GM12801 (cell line): ENCODE results near the gene SYT9.

Source experiments
- TF ChIP-seq, protein P1 (sequence below): IDR thresholded peaks from one replicate; pipeline ENCODE4 v1.5.1; 2011; ENCODE audit warnings: control low read depth; ENCODE audit not compliant: insufficient read length; ENCODE audit errors: extremely low read depth

SYT9 gene

DNA sequence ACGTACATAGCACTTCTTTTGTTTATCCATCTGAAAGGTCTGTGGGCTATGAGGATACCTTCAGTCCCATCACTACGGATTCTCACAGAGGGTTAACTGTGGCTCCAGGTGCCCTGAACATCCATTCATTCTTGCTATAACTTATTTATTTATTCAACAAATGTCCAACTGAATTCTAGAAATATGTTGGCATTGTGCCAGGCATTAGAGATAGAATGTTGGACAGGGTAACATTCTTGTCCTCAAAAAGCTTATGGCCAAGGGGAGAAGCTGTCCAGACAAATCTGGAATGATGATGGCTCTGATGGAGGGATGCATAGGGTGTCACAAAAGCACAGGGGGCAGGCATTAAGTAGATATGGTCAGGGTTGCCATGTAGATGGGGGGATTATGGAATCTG lies 242.0 kb downstream of the SYT9 start:
- TF ChIP-seq, protein P1, sequence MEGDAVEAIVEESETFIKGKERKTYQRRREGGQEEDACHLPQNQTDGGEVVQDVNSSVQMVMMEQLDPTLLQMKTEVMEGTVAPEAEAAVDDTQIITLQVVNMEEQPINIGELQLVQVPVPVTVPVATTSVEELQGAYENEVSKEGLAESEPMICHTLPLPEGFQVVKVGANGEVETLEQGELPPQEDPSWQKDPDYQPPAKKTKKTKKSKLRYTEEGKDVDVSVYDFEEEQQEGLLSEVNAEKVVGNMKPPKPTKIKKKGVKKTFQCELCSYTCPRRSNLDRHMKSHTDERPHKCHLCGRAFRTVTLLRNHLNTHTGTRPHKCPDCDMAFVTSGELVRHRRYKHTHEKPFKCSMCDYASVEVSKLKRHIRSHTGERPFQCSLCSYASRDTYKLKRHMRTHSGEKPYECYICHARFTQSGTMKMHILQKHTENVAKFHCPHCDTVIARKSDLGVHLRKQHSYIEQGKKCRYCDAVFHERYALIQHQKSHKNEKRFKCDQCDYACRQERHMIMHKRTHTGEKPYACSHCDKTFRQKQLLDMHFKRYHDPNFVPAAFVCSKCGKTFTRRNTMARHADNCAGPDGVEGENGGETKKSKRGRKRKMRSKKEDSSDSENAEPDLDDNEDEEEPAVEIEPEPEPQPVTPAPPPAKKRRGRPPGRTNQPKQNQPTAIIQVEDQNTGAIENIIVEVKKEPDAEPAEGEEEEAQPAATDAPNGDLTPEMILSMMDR: no peak

DNA sequence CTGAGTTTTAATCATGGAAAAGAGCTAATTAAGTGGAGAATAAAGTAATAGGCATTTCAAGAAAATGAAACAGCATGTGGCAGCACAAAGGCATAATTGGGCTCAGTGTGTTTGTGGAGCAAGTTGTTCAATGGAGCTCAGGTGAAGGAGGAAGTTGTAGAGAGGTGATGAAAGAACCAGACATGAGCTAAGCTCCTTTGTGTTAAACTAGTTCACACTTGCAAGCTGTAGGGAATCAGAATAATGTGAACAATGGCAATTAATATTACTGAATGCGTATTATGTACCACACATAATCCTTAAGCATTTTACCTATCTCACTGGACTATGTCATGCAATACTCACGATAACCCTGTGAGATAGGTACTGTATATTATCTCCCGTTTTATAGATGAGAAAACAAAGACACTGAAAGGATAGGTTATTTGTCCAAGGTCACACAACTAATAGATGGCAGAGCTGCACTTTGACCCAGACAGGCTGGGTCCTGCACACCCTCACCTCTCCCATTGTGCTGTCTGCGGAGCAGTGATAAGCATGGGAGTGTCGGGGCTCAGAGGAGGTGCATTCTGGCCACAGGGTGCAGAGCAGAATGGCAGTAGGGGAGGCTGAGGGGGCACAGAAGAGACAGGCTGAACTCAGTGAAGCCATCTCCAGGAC lies 242.5 kb downstream of the SYT9 start:
- TF ChIP-seq, protein P1: no peak

DNA sequence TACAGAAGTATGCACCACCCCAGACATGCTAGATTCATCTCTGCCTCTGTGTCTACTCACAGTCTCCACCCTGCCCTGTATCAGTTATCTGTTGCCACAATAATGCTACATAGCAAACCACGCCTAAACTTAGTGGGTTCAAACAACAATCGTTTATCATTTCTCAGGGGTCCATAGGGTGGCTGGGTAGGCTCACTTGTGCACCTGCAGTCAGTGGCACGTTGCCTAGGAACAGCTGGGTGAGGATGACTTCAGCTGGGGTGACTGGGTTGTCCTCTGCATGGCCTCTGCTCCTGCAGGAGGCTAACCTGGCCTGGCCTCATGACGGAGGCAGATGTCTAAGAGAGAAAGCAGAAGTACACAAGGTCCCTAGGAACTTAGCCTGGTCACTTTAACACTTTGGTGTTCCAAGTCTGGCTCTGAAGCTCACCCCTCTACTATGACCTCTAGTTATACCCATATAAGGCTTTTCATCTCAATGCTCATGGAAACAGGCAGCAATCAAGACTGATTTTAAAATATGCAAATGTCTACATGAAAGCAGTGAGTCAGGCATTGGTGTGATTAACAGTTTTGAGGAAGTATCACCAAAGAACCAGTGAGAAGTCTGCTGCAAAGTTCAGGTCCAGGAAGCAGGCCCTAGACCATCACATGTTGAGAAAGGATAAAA lies 244.3 kb downstream of the SYT9 start:
- TF ChIP-seq, protein P1: no peak

DNA sequence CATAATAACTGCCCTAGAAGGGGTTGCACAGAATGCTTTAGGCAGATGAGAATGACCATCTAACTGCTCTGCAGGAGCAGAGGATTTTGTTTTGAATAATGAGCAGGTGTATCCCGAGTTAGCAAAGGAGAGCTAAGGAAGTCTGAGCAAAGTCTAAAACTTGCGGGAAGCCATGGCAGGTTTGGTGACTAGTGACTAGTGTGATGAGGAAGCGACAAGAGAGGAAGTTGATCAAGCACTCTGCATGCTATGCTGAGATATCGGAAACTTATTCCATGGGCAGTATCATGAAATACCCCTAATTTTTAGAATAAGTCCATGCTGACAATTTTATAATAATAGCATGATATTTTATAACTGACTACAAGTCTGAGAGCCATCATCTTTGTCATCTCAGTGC lies 246.5 kb downstream of the SYT9 start:
- TF ChIP-seq, protein P1: no peak

DNA sequence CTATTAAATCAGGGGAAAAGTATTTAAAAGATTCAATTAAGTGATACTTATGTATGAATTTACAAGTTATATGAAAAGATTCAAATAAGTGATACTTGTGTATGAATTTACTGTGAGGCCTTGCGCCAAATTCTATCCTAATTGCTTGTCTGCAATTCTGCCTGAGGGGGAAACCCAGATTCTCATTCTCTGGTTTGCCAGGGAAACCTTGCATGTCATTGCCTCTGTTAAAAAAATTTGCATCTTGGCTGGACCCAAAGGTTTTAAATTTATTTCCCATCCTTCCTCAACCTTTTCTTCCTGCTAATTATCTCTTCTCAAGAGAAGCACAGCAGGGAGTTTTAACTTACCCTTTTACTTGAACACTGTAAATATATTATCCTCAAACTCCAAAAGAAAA lies 247.4 kb downstream of the SYT9 start:
- TF ChIP-seq, protein P1: no peak

DNA sequence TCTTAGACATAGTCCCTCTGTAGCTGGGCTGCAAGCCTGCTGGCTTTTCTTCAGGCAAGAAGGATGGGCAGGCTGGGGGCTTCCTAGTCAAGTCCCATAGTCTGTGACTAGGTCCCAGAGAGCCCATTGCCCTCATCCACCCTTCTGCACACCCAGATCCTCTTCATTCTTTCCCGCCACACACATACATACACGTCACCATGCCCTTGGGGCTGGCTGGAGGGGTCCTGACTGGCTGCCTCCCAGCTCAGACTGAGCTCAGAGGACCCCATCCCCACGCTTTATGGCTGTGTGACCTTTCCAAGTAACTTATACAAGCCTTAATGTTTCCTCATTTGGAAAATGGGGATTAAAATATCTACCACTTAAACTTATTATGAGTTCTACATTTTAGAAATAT lies 248.5 kb downstream of the SYT9 start:
- TF ChIP-seq, protein P1: no peak

DNA sequence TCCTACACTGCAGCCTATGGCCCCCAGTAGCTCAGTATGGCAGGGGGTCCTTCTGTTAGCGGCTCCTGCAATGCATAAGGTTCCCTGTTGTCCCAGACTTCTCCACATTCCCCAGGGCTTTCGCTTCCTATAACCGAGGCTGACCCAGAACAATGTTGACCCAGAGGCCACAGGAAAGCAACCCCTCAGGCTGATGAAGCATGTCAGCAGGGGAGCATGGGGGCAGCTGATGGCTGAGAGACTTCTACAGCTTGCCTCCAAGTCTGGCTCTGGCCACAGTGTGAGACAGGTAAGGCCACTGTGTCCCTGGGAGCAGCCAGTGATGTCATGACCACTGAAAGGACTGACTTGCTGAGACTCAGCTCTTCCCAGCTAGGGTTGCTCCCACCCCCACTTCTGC lies 249.5 kb downstream of the SYT9 start:
- TF ChIP-seq, protein P1: no peak
